HepG2 (cell line): ENCODE measurements around the gene CACNA1C. TPM values are rescaled to one million over a fixed set of nuclear protein-coding genes. Genes with fewer than 3 reads are reported as not detected.

Experiments
- ATAC-seq: fragments of 200-7000 bp; cut with Tn5 transposase; 3 replicates; pipeline ENCODE4 v1.9.1; 2020; ENCODE audit warnings: mild to moderate bottlenecking, moderate library complexity
- BruUV-seq: library from RNA; stranded (reverse); fragments of 400-500 nt; replicated peaks from 2 replicates; lab custom pipeline; 2021; lab: Mats Ljungman, UMichigan
- CTCF ChIA-PET: fragments of 300-600 bp; formaldehyde crosslinking; extraction: SDS; loops from one replicate; lab custom pipeline; 2021; ENCODE audit warnings: low total read pairs, inconsistent platforms, low intra/inter-chr PET ratio; lab: Yijun Ruan, JAX
- POLR2A ChIA-PET: fragments of 350-600 bp; sonication (Branson Sonifier 250); formaldehyde crosslinking; loops from one replicate; lab custom pipeline; 2020; ENCODE audit warnings: antibody characterized with exemption, inconsistent platforms; lab: Yijun Ruan, JAX
- DNase-seq: peaks from one replicate; pipeline ENCODE4 v3.0.0-alpha.2; 2015; ENCODE audit warnings: low spot score
- FAIRE-seq: peaks from 3 replicates; lab custom pipeline; 2011; peaks lifted over from hg19 to GRCh38; lab: Jason Lieb, UNC
- H2AFZ ChIP-seq: one replicate; pipeline ENCODE4 v1.6.1; 2011; ENCODE audit warnings: low read length, inconsistent platforms
- H3K27ac ChIP-seq: fragments of 300-600 bp; 3 replicates; pipeline ENCODE4 v1.8.0; 2011; ENCODE audit warnings: mixed run types, mild to moderate bottlenecking, mixed read lengths, low read length, inconsistent platforms; ENCODE audit not compliant: insufficient read depth; ENCODE audit errors: extremely low read length
- H3K27me3 ChIP-seq, 2 experiments: fragments of 200-600 bp in 1 of 2; 2 replicates in 1 of 2; 3 replicates in 1 of 2; pipeline versions ENCODE4 v1.6.0 to v1.8.0; 2011; ENCODE audit warnings: low read length in 2 of 2, mild to moderate bottlenecking in 2 of 2, moderate library complexity in 2 of 2, inconsistent platforms in 1 of 2; ENCODE audit not compliant: insufficient read depth in 2 of 2, control insufficient read depth in 1 of 2
- H3K36me3 ChIP-seq, 2 experiments: fragments of 200-600 bp in 1 of 2; replicated peaks in 1 of 2; 2 replicates in 1 of 2; 3 replicates in 1 of 2; pipeline versions ENCODE4 v1.5.1 to v1.8.0; 2011; ENCODE audit warnings: low read length in 2 of 2, inconsistent platforms in 1 of 2; ENCODE audit not compliant: insufficient read depth in 2 of 2, control insufficient read depth in 1 of 2
- H3K4me1 ChIP-seq: 2 replicates; pipeline ENCODE4 v1.5.1; 2012; ENCODE audit warnings: low read length, inconsistent platforms; ENCODE audit not compliant: insufficient read depth
- H3K4me2 ChIP-seq: 2 replicates; pipeline ENCODE4 v1.6.0; 2011; ENCODE audit warnings: low read depth, low read length, inconsistent platforms
- H3K4me3 ChIP-seq, 3 experiments: fragments of 200-600 bp in 1 of 3; sonication (generic), shearing (Covaris generic) in 1 of 3; replicated peaks in 1 of 3; 2 replicates each; pipeline ENCODE4 v1.5.1; 2011 to 2016; ENCODE audit warnings: low read length in 3 of 3, inconsistent platforms in 2 of 3, low read depth in 2 of 3, mild to moderate bottlenecking in 2 of 3, control low read depth in 1 of 3, mixed read lengths in 1 of 3; ENCODE audit not compliant: insufficient read depth in 1 of 3
- H3K79me2 ChIP-seq: one replicate; pipeline ENCODE4 v1.6.1; 2011; ENCODE audit warnings: low read length, inconsistent platforms; ENCODE audit not compliant: insufficient read depth
- H3K9ac ChIP-seq: 2 replicates; pipeline ENCODE4 v1.6.0; 2011; ENCODE audit warnings: mild to moderate bottlenecking, low read depth, low read length, inconsistent platforms; ENCODE audit not compliant: insufficient read depth
- H3K9me3 ChIP-seq: 2 replicates; pipeline ENCODE4 v1.5.1; 2012; ENCODE audit warnings: mild to moderate bottlenecking, low read length
- H4K20me1 ChIP-seq: 2 replicates; pipeline ENCODE4 v1.6.0; 2011; ENCODE audit warnings: inconsistent platforms, mild to moderate bottlenecking, low read length, moderate library complexity; ENCODE audit not compliant: insufficient read depth
- ARNTL ChIP-seq: sonication (generic); formaldehyde crosslinking; IDR thresholded peaks from 2 replicates; pipeline ENCODE4 v1.4.0; 2020; ENCODE audit warnings: mild to moderate bottlenecking, missing genetic modification reagents
- FOSL2 ChIP-seq: sonication (generic); formaldehyde crosslinking; IDR thresholded peaks from 2 replicates; pipeline ENCODE4 v1.4.0; 2020; ENCODE audit warnings: missing genetic modification reagents
- KLF16 ChIP-seq, 2 experiments: sonication (generic) in 1 of 2; formaldehyde crosslinking in 1 of 2; IDR thresholded peaks; 2 replicates each; pipeline versions ENCODE4 v1.6.1 to v1.8.0; 2016 to 2023; ENCODE audit warnings: missing genetic modification reagents in 2 of 2, missing compliant biosample characterization in 1 of 2
- PCBP2 ChIP-seq: fragments of 200-400 bp; formaldehyde crosslinking; optimal IDR thresholded peaks from 2 replicates; pipeline ENCODE3; 2018; ENCODE audit warnings: low read length, low read depth; ENCODE audit not compliant: poor library complexity, severe bottlenecking
- RXRA ChIP-seq: sonication (generic); formaldehyde crosslinking; IDR thresholded peaks from 2 replicates; pipeline ENCODE4 v1.5.1; 2020; ENCODE audit warnings: missing genetic modification reagents
- TMF1 ChIP-seq: sonication (generic); formaldehyde crosslinking; IDR thresholded peaks from 2 replicates; pipeline ENCODE4 v1.8.1; 2022; ENCODE audit warnings: low read depth, missing genetic modification reagents
- TOPORS ChIP-seq: sonication (generic); formaldehyde crosslinking; IDR thresholded peaks from 2 replicates; pipeline ENCODE4 v1.8.0; 2023; ENCODE audit warnings: mild to moderate bottlenecking, missing genetic modification reagents
- XBP1 ChIP-seq: sonication (generic); formaldehyde crosslinking; IDR thresholded peaks from 2 replicates; pipeline ENCODE4 v1.5.0; 2020; ENCODE audit warnings: missing genetic modification reagents
- ZBTB33 ChIP-seq: sonication (generic); formaldehyde crosslinking; IDR thresholded peaks from 2 replicates; pipeline ENCODE4 v1.4.0; 2020; ENCODE audit warnings: missing genetic modification reagents
- ZNF34 ChIP-seq: sonication (generic); formaldehyde crosslinking; IDR thresholded peaks from 2 replicates; pipeline ENCODE4 v1.4.0; 2020; ENCODE audit warnings: mild to moderate bottlenecking, missing genetic modification reagents, borderline replicate concordance
- ZNF468 ChIP-seq: sonication (generic); formaldehyde crosslinking; IDR thresholded peaks from 2 replicates; pipeline ENCODE4 v1.8.0; 2022; ENCODE audit warnings: mild to moderate bottlenecking, moderate library complexity, missing genetic modification reagents
- ZNF569 ChIP-seq: sonication (generic); formaldehyde crosslinking; IDR thresholded peaks from 2 replicates; pipeline ENCODE4 v1.5.0; 2020; ENCODE audit warnings: mild to moderate bottlenecking, missing genetic modification reagents, moderate library complexity, borderline replicate concordance
- ZNF570 ChIP-seq: sonication (generic); formaldehyde crosslinking; IDR thresholded peaks from 2 replicates; pipeline ENCODE4 v1.4.0; 2020; ENCODE audit warnings: mild to moderate bottlenecking, missing genetic modification reagents, borderline replicate concordance
- ZNF841 ChIP-seq: sonication (generic); formaldehyde crosslinking; IDR thresholded peaks from 2 replicates; pipeline ENCODE4 v1.8.1; 2023; ENCODE audit warnings: missing genetic modification reagents, borderline replicate concordance
- WGBS: methylation state at CpG from one replicate; pipeline ENCODE4 v1.1.6; 2017; ENCODE audit warnings: low lambda C conversion rate; 5-methylcytosine and 5-hydroxymethylcytosine counted together
- in situ Hi-C: cut with HindIII; loops from 2 replicates; pipeline ENCODE4 v1.10.0; 2017; ENCODE audit warnings: low pct_unique_long_range_greater_than_20kb; ENCODE audit not compliant: extremely low pct_ligation_motif_present
- intact Hi-C: fragments of 100-400 bp; cut with micrococcal nuclease; formaldehyde crosslinking; loops from one replicate; pipeline ENCODE4 v1.10.0; 2022; ENCODE audit not compliant: unreplicated experiment
- polyA plus RNA-seq, 8 experiments: library from polyadenylated mRNA; depleted of rRNA in 3 of 8; stranded (reverse) in 7 of 8; unstranded in 1 of 8; fragments of >200 nt; fragmentation: Illumina TruSeq in 4 of 8; extraction: Trizol in 4 of 8; gene quantifications; 2 replicates each; pipeline versions ENCODE4 v1.2.1 to v1.2.3, GENCODE V29; 2011 to 2016; ENCODE audit warnings: low read depth in 4 of 8, missing spikeins in 1 of 8, mixed read lengths in 1 of 8; ENCODE audit not compliant: insufficient read depth in 1 of 8
- total RNA-seq, 5 experiments: library from RNA; depleted of rRNA; stranded (reverse); fragments of >200 nt; fragmentation: Illumina TruSeq; extraction: Trizol; gene quantifications; 2 replicates each; pipeline ENCODE4 v1.2.3, GENCODE V29; 2016; ENCODE audit warnings: low read depth in 1 of 5

CACNA1C gene
- total and polyA plus RNA-seq, 2 of the 13 experiments (the other 11 are each of a cell fraction or from before 2014, with no cell fraction given), result not detected

- no peaks in the 10 kb centered on the region for H3K79me2 ChIP-seq
- in situ Hi-C loops (no loop called here), intact Hi-C loops (no loop called here)
- TF ChIP-seq KLF16 (CRISPR knock-in tag; IDR thresholded peaks at IDR 0.05) (no peak), TOPORS (CRISPR knock-in tag) (no peak), ZNF841 (CRISPR knock-in tag) (no peak), ZBTB33 (no peak), FOSL2 (CRISPR knock-in tag) (no peak), XBP1 (CRISPR knock-in tag) (no peak), ZNF570 (CRISPR knock-in tag) (no peak), ARNTL (CRISPR knock-in tag) (no peak), ZNF468 (CRISPR knock-in tag) (no peak), PCBP2 (no peak), TMF1 (CRISPR knock-in tag) (no peak), ZNF569 (CRISPR knock-in tag) (no peak), RXRA (CRISPR knock-in tag) (no peak), ZNF34 (CRISPR knock-in tag) (no peak)
- CTCF ChIA-PET, result no interaction called here
- H3K9me3 ChIP-seq, result no peaks in the 10 kb centered on the region
- H3K36me3 ChIP-seq, result no peaks in the 10 kb centered on the region
- POLR2A ChIA-PET, result no interaction called here
- no peak overlapping the region for H3K9ac ChIP-seq
- ATAC-seq (no peak), DNase-seq (no peak), FAIRE-seq (no peak)
- H3K4me3 ChIP-seq, result no peak overlapping the region
- no peaks in the 10 kb centered on the region for H4K20me1 ChIP-seq
- peaks cover 5 to 19% of the 10 kb centered on the region in 2 experiments; a peak in 4 of 5 replicates for H3K27me3 ChIP-seq
- no peak overlapping the region for H3K27ac ChIP-seq
- no TSS peak for BruUV-seq
- no peak overlapping the region for H2AFZ ChIP-seq
- under 1% methylated on average over 8 of the region's 8 CpGs for WGBS
- H3K4me1 ChIP-seq, result no peaks in the 10 kb centered on the region
- no peak overlapping the region for H3K4me2 ChIP-seq
Measured at GRCh38 chr12:2358986-2359658, 306.3 kb downstream of the CACNA1C start.
